Natural killer cell (primary cell): ENCODE results near the gene CAMKK2. TPM values are rescaled to one million over a fixed set of nuclear protein-coding genes. Genes with fewer than 3 reads are reported as not detected.

ENCODE experiments used
- ATAC-seq, 3 donors: fragments of 150-1000 bp in 2 of 3; fragments of 200-7000 bp in 1 of 3; cut with Tn5 transposase; 1 replicate in 1 of 3; 2 replicates in 2 of 3; pipeline ENCODE4 v1.10.0; 2021; ENCODE audit warnings: mild to moderate bottlenecking in 2 of 3, moderate library complexity in 2 of 3
- DNase-seq, 2 donors: peaks; one replicate each; pipeline versions ENCODE4 v3.0.0 to v3.0.0-alpha.2; 2013 to 2021; ENCODE audit warnings: mixed read lengths in 1 of 2
- H3K27ac ChIP-seq: one replicate; pipeline ENCODE4 v1.5.1; 2013; ENCODE audit warnings: mild to moderate bottlenecking, low read length
- H3K27me3 ChIP-seq: one replicate; pipeline ENCODE4 v1.6.1; 2013; ENCODE audit warnings: low read length; ENCODE audit not compliant: control insufficient read depth, insufficient read depth
- H3K36me3 ChIP-seq: one replicate; pipeline ENCODE4 v1.6.1; 2013; ENCODE audit warnings: low read length; ENCODE audit not compliant: control insufficient read depth, insufficient read depth
- H3K4me1 ChIP-seq: one replicate; pipeline ENCODE4 v1.6.1; 2013; ENCODE audit warnings: low read length; ENCODE audit not compliant: control insufficient read depth, insufficient read depth
- H3K4me3 ChIP-seq: one replicate; pipeline ENCODE4 v1.5.1; 2013; ENCODE audit warnings: low read length
- H3K9me3 ChIP-seq: one replicate; pipeline ENCODE4 v1.6.1; 2013; ENCODE audit warnings: low read length; ENCODE audit not compliant: control insufficient read depth, insufficient read depth
- H3K27ac Mint-ChIP-seq, 2 donors: one replicate each; pipeline ENCODE4 v1.8.0; 2022; ENCODE audit warnings: mild to moderate bottlenecking in 2 of 2, mixed read lengths in 2 of 2, moderate library complexity in 1 of 2
- H3K27me3 Mint-ChIP-seq, 2 donors: one replicate each; pipeline ENCODE4 v1.8.0; 2022; ENCODE audit warnings: low read depth in 2 of 2, mixed read lengths in 2 of 2
- H3K36me3 Mint-ChIP-seq: one replicate; pipeline ENCODE4 v1.8.0; 2022; ENCODE audit warnings: mixed read lengths
- H3K4me1 Mint-ChIP-seq, 2 donors: one replicate each; pipeline ENCODE4 v1.8.0; 2022; ENCODE audit warnings: mixed read lengths in 2 of 2
- H3K4me3 Mint-ChIP-seq: one replicate; pipeline ENCODE4 v1.8.0; 2022; ENCODE audit warnings: mild to moderate bottlenecking, moderate library complexity, mixed read lengths
- H3K9me3 Mint-ChIP-seq, 2 donors: one replicate each; pipeline ENCODE4 v1.8.0; 2022; ENCODE audit warnings: mixed read lengths in 2 of 2
- WGBS: methylation state at CpG from one replicate; pipeline ENCODE4 v1.1.7; 2013; ENCODE audit warnings: missing lambda C conversion rate; ENCODE audit not compliant: insufficient coverage; 5-methylcytosine and 5-hydroxymethylcytosine counted together
- intact Hi-C: fragments of 100-400 bp; cut with micrococcal nuclease; formaldehyde crosslinking; loops from one replicate; pipeline ENCODE4 v1.14.2; 2022
- total RNA-seq, 4 donors: library from RNA; stranded (reverse); fragments of 120-200 nt in 1 of 4; gene quantifications; one replicate each; pipeline versions ENCODE4 v1.2.3 to v1.2.4, GENCODE V29; 2013 to 2022
- TF ChIP-seq, protein P1 (sequence below): fragments of 200-600 bp; IDR thresholded peaks from one replicate; pipeline ENCODE4 v1.8.0; 2022; ENCODE audit warnings: antibody characterized with exemption

CAMKK2 gene
- total RNA-seq, 3 donors from 2014 or later (not counting 1 experiment from before 2014, with no cell fraction given): 19.6 to 27.4 (median 20.9) TPM

DNA sequence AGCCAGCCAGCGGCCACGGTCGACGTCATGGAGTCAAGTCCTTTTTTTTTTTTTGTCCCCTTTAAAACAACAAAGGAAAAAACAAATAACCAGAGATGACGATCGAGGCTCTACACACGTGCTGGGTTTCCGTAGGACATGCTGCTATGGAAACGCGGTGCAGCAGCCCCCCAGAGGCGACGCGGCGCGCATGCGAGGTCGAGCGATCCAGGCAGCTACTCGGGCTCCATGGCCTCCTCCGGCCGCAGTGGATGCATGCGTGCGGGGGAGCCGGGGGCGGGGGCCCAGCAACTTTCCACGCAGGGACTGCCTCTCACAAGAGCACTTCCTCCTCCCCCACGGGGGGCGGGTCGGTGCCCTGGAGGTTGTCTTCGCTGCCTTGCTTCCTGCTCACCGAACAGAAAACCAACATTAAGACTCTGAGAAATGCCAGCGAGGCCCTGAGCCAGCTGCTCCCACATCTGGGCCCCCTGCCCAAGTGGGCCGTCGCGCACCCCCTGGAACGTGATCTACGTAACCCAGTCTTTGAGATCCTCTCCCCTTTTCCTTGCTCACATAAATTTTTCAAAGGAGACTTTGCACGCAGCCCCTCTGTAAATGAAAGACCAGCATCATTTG, 55.9 kb downstream of the CAMKK2 start:
- DNase-seq (peak; percentile 90 to 97), ATAC-seq (peak; percentile 90 to 95 (median 92))
- Histone ChIP-seq H3K9me3 (no peaks in the 10 kb centered on the region), H3K27ac (peak overlapping the region; percentile 84), H3K27me3 (no peaks in the 10 kb centered on the region), H3K4me3 (peak overlapping the region; percentile 32), H3K36me3 (peaks cover 8% of the 10 kb centered on the region), H3K4me1 (peaks cover 37% of the 10 kb centered on the region)
- Mint-ChIP-seq H3K4me1 (peaks cover 29 to 30% of the 10 kb centered on the region in 2 donors), H3K9me3 (no peaks in the 10 kb centered on the region), H3K27me3 (no peaks in the 10 kb centered on the region), H3K4me3 (peak overlapping the region; percentile 86), H3K27ac (peak overlapping the region; percentile 97 to 98), H3K36me3 (no peaks in the 10 kb centered on the region)
- WGBS: 12% methylated on average over 38 of the region's 38 CpGs
- TF ChIP-seq, protein P1, sequence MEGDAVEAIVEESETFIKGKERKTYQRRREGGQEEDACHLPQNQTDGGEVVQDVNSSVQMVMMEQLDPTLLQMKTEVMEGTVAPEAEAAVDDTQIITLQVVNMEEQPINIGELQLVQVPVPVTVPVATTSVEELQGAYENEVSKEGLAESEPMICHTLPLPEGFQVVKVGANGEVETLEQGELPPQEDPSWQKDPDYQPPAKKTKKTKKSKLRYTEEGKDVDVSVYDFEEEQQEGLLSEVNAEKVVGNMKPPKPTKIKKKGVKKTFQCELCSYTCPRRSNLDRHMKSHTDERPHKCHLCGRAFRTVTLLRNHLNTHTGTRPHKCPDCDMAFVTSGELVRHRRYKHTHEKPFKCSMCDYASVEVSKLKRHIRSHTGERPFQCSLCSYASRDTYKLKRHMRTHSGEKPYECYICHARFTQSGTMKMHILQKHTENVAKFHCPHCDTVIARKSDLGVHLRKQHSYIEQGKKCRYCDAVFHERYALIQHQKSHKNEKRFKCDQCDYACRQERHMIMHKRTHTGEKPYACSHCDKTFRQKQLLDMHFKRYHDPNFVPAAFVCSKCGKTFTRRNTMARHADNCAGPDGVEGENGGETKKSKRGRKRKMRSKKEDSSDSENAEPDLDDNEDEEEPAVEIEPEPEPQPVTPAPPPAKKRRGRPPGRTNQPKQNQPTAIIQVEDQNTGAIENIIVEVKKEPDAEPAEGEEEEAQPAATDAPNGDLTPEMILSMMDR: no peak
- intact Hi-C loops: loop anchor here (1.0 to 2.0 kb wide), 2 partner anchors 30 to 111 kb away; partner anchors contain the start of gene P2RX4

DNA sequence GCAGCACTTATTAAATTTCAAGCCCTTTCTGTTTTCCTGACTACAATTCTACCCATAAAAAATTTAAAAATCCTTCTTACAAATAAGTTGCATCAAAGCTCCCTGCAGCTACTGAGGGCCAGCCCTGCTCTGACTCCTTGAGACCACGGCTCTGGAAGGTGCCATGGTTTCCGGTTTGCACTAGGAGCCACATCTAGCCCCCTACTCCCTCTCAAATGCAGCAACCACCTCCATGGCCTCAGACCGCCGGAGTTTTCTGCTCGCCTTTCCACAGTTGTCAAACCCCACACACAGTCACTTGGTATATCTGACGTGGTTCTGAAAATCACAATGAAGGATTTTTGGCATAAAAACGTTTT, 56.5 kb downstream of the CAMKK2 start:
- Histone ChIP-seq H3K9me3 (no peaks in the 10 kb centered on the region), H3K36me3 (peaks cover 8% of the 10 kb centered on the region), H3K4me1 (peaks cover 37% of the 10 kb centered on the region), H3K27me3 (no peaks in the 10 kb centered on the region), H3K4me3 (peak overlapping the region; percentile 32), H3K27ac (peak overlapping the region; percentile 84)
- intact Hi-C loops: loop anchor here (1.0 to 2.0 kb wide), 2 partner anchors 29 to 111 kb away; partner anchors contain the start of gene P2RX4
- ATAC-seq: peak in 2 of 3 donors; percentile 18 to 29
- H3K4me1 Mint-ChIP-seq: peaks cover 29 to 30% of the 10 kb centered on the region in 2 donors
- H3K9me3 Mint-ChIP-seq: no peaks in the 10 kb centered on the region
- no peaks in the 10 kb centered on the region for H3K36me3 Mint-ChIP-seq
- H3K27me3 Mint-ChIP-seq: no peaks in the 10 kb centered on the region
- H3K4me3 Mint-ChIP-seq: peak overlapping the region; percentile 86
- H3K27ac Mint-ChIP-seq: peak overlapping the region; percentile 97 to 98
- DNase-seq: no peak
- TF ChIP-seq, protein P1: no peak
- WGBS: 59% methylated on average over 7 of the region's 7 CpGs

DNA sequence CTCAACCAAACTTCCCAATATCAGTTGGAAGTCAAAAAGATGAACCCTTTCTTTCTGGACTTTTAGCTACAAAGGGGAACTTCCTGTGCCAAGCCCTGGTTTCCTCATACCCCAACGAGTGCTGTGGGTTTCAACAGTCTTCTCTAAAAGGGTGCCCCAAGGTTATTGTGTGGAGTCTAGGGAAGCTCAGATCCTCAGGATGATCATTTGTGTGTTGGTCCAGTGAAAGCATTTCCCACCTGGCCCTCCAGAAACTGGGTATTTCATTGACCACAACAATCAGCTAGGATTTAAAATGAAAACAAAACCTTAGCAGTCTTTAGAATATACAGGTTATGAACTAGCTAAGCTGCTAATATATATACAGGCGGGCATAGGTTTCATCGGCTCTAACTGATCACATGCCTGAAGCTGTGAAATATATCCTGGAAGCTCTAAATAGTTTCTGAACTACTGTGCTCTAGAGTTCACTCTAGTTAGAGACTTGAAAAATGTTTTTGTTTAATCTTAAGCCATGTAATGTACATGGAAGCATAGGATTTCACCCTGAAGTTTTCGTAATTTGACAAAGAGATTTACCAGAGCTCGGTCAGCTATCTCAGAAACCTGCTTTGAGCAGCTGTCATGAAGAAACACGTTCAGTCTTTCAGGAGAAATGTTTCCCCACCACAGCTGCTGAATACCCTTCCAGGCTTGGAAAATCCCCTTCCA, 57.0 kb downstream of the CAMKK2 start:
- Mint-ChIP-seq H3K36me3 (no peaks in the 10 kb centered on the region), H3K4me3 (peak overlapping the region; percentile 86), H3K27ac (peak overlapping the region; percentile 97 to 98), H3K9me3 (no peaks in the 10 kb centered on the region), H3K4me1 (peaks cover 29 to 30% of the 10 kb centered on the region in 2 donors), H3K27me3 (no peaks in the 10 kb centered on the region)
- H3K27me3 ChIP-seq: no peaks in the 10 kb centered on the region
- peak in 1 of 2 donors; percentile 54 for DNase-seq
- ATAC-seq: no peak
- peak overlapping the region; percentile 84 for H3K27ac ChIP-seq
- no peaks in the 10 kb centered on the region for H3K9me3 ChIP-seq
- intact Hi-C loops: loop anchor here (1.0 to 2.0 kb wide), 2 partner anchors 29 to 110 kb away; partner anchors contain the start of gene P2RX4
- H3K4me1 ChIP-seq: peaks cover 37% of the 10 kb centered on the region
- no peak overlapping the region for H3K4me3 ChIP-seq
- TF ChIP-seq, protein P1: no peak
- WGBS: 56% methylated on average over 6 of the region's 6 CpGs
- H3K36me3 ChIP-seq: peaks cover 7% of the 10 kb centered on the region
